Renal pelvis (tissue), 4 donors: ENCODE data around the gene NECTIN3. TPM values are rescaled to one million over a fixed set of nuclear protein-coding genes. Genes with fewer than 3 reads are reported as not detected.

ENCODE experiments used
- DNase-seq: peaks from one replicate; pipeline ENCODE4 v3.0.0-alpha.2; 2013
- polyA plus RNA-seq, 3 donors: library from polyadenylated mRNA; unstranded; fragments of 120-200 nt; gene quantifications; one replicate each; pipeline ENCODE4 v1.2.1, GENCODE V29; 2013; ENCODE audit not compliant: insufficient read length in 3 of 3

The NECTIN3 gene
- polyA plus RNA-seq, 3 donors: 34.2 to 37.2 (median 36.7) TPM

- DNase-seq: no peak
Measured at GRCh38 chr3:111073218-111073617, 1.6 kb downstream of the NECTIN3 start.

- DNase-seq: no peak
Measured at GRCh38 chr3:111076732-111077131, 5.1 kb downstream of the NECTIN3 start.

- DNase-seq: no peak
Measured at GRCh38 chr3:111077369-111077768, 5.8 kb downstream of the NECTIN3 start.

GRCh38 chr3:111080413-111080812, 8.8 kb downstream of the NECTIN3 start:
- peak; percentile 17 for DNase-seq

- no peak for DNase-seq
Measured at GRCh38 chr3:111081008-111081545, 9.5 kb downstream of the NECTIN3 start.

- DNase-seq: no peak
Measured at GRCh38 chr3:111084911-111085310, 13.3 kb downstream of the NECTIN3 start.

- no peak for DNase-seq
Measured at GRCh38 chr3:111087924-111088469, 16.4 kb downstream of the NECTIN3 start.

GRCh38 chr3:111096487-111097209, 25.0 kb downstream of the NECTIN3 start:
- no peak for DNase-seq

GRCh38 chr3:111103807-111104206, 32.2 kb downstream of the NECTIN3 start:
- DNase-seq: no peak

- no peak for DNase-seq
Measured at GRCh38 chr3:111106993-111107661, 35.5 kb downstream of the NECTIN3 start.

- DNase-seq: no peak
Measured at GRCh38 chr3:111107662-111108035, 36.0 kb downstream of the NECTIN3 start.

- DNase-seq: no peak
Measured at GRCh38 chr3:111112913-111113312, 41.3 kb downstream of the NECTIN3 start.

- DNase-seq: no peak
Measured at GRCh38 chr3:111128884-111129283, 57.3 kb downstream of the NECTIN3 start.

GRCh38 chr3:111130827-111131226, 59.2 kb downstream of the NECTIN3 start:
- no peak for DNase-seq

- no peak for DNase-seq
Measured at GRCh38 chr3:111134302-111134701, 62.7 kb downstream of the NECTIN3 start.

- no peak for DNase-seq
Measured at GRCh38 chr3:111151438-111151837, 79.8 kb downstream of the NECTIN3 start.

- no peak for DNase-seq
Measured at GRCh38 chr3:111152496-111152895, 80.9 kb downstream of the NECTIN3 start.

- DNase-seq: no peak
Measured at GRCh38 chr3:111156517-111156916, 84.9 kb downstream of the NECTIN3 start.

GRCh38 chr3:111159391-111159790, 87.8 kb downstream of the NECTIN3 start:
- DNase-seq: no peak

- no peak for DNase-seq
Measured at GRCh38 chr3:111164621-111165020, 93.0 kb downstream of the NECTIN3 start.

GRCh38 chr3:111165411-111165810, 93.8 kb downstream of the NECTIN3 start:
- DNase-seq: no peak

GRCh38 chr3:111173328-111173900, 101.8 kb downstream of the NECTIN3 start:
- no peak for DNase-seq

- no peak for DNase-seq
Measured at GRCh38 chr3:111173906-111174305, 102.3 kb downstream of the NECTIN3 start.
